ENCODE data around the gene SST.
"Not testable (repeated sequence)": the region's sequence is repeated elsewhere in the genome, so short reads cannot be mapped to it uniquely, and the experiment has no call there.

DNA sequence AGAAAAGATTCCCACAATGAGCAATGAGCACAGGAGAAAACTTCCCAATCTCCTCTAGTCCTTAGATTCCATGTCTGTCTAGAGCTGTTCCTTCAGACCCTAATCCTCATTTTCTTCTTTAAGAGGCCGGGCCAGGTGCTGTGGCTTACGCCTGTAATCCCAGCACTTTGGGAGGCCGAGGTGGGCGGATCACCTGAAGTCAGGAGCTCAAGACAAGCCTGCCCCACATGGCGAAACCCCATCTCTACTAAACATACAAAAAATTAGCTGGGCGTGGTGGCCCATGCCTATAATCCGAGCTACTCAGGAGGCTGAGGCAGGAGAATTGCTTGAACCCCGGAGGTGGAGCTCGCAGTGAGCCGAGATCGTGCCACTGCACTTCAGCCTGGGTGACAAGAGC lies 11.6 kb upstream of the SST start:
- not testable (repeated sequence) for TF ChIP-seq CTCF (conservative IDR thresholded peaks at IDR 0.05); ZFX (IDR thresholded peaks at IDR 0.05)
